Renal pelvis (tissue), 4 donors: ENCODE results near the gene KLHL8. TPM values are rescaled to one million over a fixed set of nuclear protein-coding genes. Genes with fewer than 3 reads are reported as not detected.

ENCODE experiments used
- DNase-seq: peaks from one replicate; pipeline ENCODE4 v3.0.0-alpha.2; 2013
- polyA plus RNA-seq, 3 donors: library from polyadenylated mRNA; unstranded; fragments of 120-200 nt; gene quantifications; one replicate each; pipeline ENCODE4 v1.2.1, GENCODE V29; 2013; ENCODE audit not compliant: insufficient read length in 3 of 3

KLHL8 gene
- polyA plus RNA-seq, 3 donors: 13.6 to 24.2 (median 15.6) TPM

DNA sequence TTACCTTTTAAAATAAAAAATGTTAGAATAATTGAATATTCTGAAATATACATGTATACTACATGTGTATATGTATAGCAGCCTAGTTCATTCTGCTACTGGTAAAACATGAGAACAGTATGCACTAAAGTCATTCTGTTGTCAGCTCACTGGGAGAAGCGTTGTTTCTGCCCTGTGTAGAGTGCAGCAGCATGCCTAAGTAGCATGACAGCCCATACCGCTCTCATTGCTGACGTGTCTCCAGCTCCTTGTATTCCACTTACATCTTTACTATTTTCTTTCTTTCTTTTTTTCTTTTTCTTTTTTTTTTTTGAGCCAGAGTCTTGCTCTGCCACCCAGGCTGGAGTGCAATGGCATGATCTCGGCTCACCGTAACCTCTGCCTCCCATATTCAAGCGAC is 90.7 kb downstream of the KLHL8 start:
- DNase-seq: no peak

DNA sequence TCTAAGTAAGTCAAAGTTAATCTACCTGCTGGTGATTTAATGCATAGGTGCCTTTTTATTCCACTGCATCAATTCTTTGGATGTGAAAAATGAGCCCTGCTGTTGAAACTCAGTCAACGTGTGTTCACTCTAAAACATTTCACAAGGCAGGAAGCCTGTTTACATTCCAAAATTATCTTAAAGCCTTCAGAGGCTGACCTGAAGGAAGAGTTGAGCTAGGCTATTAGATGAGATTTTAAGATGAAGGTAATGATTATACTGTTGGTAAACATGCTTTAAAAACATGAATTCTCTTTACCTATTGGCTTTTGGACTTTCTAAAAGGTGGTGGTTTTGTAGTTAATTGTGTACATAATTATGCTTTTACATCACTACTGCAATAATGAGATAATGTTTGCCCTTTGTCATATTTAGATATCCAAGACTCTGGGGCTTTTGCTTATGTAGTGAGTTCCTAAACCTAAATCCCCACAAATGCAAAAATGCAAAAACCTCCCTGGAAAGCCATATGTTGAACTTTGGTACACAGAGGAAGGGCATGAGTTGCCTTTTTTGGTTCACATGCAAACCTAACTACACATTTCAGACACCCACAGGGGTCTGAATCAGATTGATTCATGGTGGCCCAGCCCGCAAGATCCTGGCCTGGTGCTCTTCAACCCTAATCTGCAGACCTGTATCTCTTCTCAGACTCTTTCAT is 92.3 kb downstream of the KLHL8 start:
- DNase-seq: no peak

DNA sequence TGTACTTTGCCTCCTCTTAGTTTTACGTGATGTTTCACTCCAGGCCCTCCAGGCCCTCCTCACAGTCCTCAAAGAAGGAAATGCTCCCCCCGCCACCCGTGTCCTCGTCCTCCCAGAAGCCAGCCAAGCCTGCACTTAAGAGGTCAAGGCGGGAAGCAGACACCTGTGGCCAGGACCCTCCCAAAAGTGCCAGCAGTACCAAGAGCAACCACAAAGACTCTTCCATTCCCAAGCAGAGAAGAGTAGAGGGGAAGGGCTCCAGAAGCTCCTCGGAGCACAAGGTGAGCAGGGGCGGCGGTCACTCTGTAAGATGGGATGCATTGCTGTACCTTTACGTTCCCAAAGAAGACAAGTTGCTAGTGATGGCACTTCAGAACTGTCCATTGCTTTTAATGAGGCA is 94.4 kb downstream of the KLHL8 start:
- no peak for DNase-seq

DNA sequence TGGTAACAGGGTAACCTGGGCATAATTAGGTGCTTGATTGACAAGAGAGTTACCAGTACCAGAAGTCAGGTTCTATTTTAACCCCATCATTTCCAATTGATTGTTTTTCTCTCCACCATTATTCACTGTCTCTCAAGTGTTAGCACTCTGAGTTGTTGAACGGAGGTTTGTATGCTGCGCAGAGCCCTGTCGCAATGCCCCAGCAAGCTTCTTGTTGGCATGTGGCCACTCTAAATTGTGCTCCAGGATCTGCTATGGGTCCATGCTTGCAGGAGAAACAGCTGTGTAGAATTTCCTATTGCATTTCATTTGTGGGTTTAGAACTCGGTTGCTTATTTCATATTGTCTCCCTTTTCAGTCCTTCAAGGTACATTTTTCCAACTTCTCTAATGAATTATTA is 98.2 kb downstream of the KLHL8 start:
- DNase-seq: no peak

DNA sequence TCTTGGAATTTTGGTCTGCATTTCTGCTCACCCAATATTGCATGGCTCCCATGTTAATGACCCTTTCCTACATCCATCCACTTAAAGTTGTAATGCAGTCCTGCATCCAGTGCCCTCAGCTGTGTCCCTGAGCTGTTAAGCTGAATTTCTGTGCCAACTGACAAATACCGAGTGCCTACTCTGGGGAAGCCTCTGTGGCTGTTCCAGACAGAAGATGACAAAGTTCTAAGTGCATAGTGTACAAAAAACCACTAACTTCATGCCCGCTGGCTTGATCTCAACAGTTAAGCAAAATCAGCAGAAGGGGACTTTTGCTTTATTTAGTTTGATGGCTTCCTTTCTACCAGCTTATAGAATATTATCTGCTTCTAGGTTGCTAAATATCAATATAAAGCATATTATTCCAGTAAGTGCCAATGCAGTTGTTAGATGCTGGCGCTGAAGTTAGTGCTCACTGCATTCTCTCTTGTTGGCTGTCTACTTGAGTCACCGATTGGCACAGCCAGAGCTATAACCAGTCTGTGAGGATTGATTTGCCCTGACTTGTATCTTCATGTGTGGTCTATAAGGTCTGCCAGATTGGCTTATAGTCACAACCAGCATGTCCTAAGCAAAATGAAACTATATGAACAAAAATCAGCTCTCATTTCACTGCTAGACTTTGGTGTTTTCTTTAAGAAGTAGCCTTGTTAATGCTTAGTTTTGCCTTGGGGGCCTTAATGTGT is 98.9 kb downstream of the KLHL8 start:
- DNase-seq: no peak

DNA sequence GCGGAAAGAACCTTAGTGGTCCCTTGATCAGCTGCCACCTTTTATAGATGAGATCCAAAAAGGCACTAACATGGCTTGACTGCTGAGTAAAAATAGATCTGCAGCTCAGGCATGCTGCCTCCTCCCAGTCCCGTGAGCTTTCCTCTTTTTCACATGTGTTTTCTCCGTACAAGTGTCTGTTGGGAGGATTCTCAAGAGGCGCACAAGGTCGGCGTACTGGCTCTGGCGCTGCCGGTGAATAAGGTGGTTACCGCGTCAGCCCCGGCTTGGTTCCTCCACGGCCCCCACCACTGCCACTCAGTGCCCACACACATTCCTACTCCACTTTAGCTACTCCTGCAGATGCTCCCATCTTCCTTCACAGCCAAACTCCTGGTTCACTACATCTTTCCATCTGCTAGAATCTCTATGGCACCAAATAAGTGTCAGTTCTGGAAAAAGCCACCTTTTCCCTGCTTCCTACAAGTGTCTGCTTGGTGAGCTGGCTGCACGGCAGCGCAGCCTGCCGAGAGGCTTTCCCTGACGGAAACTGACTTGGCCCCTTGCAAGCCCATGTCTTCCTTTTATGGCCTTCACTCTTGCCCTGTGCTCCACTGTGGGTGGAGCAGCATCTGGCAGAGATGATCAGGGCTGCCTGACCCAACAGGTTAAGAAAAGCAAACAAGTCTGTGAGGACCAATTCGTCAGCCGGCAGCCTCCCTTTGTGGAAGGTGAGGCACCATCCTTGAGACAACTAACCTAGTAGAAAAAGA is 99.8 kb downstream of the KLHL8 start:
- no peak for DNase-seq

DNA sequence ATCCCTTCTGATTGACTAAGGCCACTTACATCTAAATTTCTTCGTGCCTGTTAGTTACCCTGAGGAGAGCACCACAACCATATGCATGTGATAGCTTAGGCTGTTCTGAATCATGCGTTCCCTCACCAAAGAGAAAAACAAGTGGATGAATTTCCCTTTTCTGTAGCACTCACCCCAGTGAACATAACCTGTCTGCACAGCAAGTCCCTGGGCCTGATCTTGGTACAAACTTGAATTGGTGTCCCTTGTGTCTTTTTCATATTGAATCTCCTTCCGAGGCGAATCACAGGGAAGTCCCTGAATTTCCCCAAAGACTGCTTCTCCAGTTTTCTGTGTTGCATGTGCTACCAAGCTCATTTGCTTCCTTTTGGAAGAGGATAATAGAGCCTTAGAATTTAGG is 100.4 kb downstream of the KLHL8 start:
- DNase-seq: no peak

DNA sequence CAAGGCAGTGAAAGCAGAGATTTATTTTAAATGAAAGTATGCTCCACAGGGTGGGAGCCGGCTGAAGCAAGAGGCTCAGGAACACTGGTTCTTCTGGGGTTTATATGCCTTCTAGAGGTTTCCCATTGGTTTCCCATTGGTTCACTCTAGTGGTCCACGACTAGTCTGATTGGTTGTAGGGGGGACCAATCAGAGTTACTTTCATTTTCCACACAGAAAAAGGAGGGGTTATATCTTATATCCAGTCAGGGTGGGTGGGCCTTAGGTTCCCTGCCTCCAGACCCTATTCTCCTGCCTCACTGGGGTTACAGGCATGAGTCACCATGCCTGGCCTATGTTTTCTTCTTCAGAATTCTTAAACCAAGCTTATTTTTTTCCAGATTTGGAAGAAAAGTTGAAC is 101.6 kb downstream of the KLHL8 start:
- no peak for DNase-seq

DNA sequence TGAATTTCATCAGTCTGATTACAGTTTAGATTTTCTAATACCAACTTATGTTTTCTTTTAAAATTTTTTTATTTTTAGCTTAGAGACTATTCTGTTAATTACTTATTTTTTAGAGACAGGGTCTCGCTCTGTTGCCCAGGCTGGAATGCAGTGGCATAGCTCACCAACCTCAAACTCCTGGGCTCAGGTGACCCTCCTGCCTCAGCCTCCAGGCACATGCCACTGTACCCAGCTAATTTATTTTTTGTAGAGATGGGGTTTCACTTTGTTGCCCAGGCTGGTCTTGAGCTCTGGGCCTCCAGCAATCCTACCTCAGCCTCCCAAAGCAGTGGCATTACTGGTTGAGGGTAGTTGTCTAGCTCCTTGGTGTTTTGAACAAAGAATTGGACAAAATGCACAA is 102.0 kb downstream of the KLHL8 start:
- no peak for DNase-seq

DNA sequence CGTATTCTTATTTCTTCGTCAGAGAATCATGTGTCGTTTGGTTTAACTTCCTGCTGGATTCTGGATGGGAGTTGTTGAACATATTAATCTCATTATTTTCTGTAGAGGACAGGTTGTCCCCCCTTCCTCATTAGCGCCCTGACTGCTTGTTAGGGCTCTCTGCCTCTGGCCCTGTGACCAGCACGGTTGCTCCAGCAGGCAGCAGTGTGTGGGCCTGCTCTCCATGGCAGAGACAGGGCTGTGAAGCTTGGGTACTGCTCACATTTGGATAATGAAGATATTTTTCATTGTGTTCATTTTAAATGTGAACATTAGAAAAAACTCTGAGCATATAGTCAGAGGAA is 102.7 kb downstream of the KLHL8 start:
- DNase-seq: no peak

DNA sequence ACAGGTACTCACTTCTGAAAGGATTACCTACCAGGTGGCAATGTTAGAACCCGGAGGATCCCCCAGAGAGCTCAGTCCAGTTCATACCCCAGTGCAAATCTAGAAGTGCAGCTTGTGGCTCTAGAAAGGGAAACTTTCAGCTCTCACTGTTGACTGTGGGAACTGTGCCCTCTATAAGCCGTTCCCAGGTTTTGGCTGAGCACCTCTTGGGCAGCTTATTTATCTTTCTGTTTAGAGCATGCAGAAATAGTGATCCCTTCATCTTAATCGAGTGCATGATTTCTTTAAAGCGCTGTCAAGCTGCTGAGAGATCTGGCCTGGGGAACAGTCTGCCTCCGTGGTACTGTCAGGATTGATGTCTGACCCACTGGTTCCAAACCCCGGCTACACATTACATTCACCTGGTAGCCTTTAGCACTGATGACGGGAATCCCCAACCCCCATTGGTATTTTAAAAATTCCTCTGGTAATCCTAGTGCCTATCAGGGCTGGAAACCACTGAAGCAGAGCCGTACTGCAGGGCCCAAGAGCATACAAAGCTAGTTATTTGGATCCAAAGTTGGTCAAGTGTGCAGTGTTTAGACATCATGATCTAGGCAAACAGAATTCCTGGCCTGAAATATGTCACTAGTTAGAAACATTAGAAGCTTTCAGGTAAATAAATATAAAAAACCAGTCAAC is 103.2 kb downstream of the KLHL8 start:
- peak; percentile 91 for DNase-seq

DNA sequence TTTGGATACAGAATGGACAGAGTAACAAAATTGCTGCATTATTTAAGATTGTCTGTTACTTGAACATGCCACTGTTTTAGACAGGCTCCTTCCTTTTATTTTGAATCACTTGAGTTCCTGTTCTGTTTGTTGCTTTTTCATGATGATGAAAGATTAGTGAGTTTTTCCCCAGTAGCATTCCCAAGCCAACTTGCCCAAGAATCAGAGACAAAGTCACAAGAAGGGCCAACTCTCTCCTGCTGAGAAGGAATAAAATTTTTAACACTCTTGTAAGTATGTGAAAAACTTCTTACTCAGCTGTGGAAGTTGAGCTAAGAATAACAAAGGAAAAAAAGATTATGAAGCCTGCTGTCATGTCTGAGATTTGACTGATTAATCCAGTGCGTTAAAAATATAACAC is 104.2 kb downstream of the KLHL8 start:
- DNase-seq: no peak

DNA sequence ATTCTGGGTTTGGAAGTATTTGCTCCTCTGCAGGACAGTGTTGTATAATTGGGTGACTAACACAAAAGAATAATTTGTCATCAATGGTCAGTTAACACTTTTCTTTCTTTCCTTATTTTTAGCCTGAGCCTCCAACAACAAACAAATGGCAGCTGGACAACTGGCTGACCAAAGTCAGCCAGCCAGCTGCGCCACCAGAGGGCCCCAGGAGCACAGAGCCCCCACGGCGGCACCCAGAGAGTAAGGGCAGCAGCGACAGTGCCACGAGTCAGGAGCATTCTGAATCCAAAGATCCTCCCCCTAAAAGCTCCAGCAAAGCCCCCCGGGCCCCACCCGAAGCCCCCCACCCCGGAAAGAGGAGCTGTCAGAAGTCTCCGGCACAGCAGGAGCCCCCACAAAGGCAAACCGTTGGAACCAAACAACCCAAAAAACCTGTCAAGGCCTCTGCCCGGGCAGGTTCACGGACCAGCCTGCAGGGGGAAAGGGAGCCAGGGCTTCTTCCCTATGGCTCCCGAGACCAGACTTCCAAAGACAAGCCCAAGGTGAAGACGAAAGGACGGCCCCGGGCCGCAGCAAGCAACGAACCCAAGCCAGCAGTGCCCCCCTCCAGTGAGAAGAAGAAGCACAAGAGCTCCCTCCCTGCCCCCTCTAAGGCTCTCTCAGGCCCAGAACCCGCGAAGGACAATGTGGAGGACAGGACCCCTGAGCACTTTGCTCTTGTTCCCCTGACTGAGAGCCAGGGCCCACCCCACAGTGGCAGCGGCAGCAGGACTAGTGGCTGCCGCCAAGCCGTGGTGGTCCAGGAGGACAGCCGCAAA is 106.0 kb downstream of the KLHL8 start:
- DNase-seq: no peak

DNA sequence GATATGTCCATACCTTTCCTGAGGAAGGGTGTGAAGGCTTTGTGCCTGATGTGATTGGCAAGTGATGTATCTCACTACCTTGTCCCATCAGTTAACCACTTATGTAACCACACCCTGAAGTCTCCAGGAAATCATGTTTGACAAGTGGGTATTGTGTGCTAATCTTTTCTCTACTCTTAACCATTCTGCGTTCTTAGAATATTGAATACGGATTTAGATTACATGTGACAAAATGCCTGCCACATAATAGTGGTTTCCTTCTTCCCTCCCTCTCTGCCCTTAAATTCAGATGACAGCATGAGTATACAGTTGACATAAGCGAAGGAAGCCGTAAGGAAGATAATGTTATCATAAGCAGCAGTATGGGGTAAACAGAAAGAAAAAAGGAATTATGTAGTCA is 108.4 kb downstream of the KLHL8 start:
- no peak for DNase-seq

Other genes starting within 250 kb of the KLHL8 start
- gene HSD17B13, start 102.3 kb upstream of the KLHL8 start, polyA plus RNA-seq: under 1 TPM; 0.33 to 0.55 (median 0.48) TPM
- gene HSD17B11, start 170.6 kb upstream of the KLHL8 start, polyA plus RNA-seq: 10 to 100 TPM; 51.1 to 64.5 (median 59.0) TPM
- gene NUDT9, start 202.0 kb upstream of the KLHL8 start, polyA plus RNA-seq: 10 to 100 TPM; 57.8 to 69.9 (median 68.7) TPM